Memory B cell (primary cell): ENCODE results near the gene BTBD10.

Source experiments
- ATAC-seq: fragments of 150-1000 bp; cut with Tn5 transposase; 2 replicates; pipeline ENCODE4 v1.10.0; 2021; ENCODE audit warnings: low read depth, mild to moderate bottlenecking, moderate library complexity
- DNase-seq, 2 donors: peaks; one replicate each; pipeline ENCODE4 v3.0.0; 2022; ENCODE audit warnings: low spot score in 2 of 2
- H3K27ac Mint-ChIP-seq: one replicate; pipeline ENCODE4 v1.8.0; 2022; ENCODE audit warnings: mild to moderate bottlenecking, moderate library complexity, mixed read lengths
- H3K27me3 Mint-ChIP-seq: one replicate; pipeline ENCODE4 v1.8.0; 2022; ENCODE audit warnings: mixed read lengths
- H3K36me3 Mint-ChIP-seq: one replicate; pipeline ENCODE4 v1.8.0; 2022; ENCODE audit warnings: mild to moderate bottlenecking, mixed read lengths
- H3K4me1 Mint-ChIP-seq: one replicate; pipeline ENCODE4 v1.8.0; 2022; ENCODE audit warnings: mixed read lengths
- H3K4me3 Mint-ChIP-seq: one replicate; pipeline ENCODE4 v1.8.0; 2022; ENCODE audit warnings: mild to moderate bottlenecking, moderate library complexity, mixed read lengths
- H3K9me3 Mint-ChIP-seq: one replicate; pipeline ENCODE4 v1.8.0; 2022; ENCODE audit warnings: mixed read lengths

BTBD10 gene

DNA sequence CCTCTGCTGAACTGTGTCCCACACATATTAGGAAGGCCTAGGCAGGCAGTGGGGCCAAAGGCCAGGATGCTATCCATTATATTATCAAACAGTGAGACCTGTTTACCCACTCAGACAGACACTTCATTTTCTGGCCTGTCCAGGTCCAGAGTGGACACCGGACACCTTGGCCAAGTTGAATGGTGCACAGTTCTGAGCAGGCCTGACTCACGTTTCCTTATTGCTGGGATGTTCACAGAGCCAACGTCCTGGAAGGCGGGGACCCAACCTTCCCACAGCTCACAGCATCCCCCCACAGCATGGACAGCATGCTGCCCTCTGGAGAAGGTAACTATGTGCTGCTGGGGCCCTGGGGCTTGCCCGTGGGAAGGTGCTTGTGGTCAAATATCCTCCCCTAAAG is 86.6 kb downstream of the BTBD10 start:
- H3K27me3 Mint-ChIP-seq, result no peaks in the 10 kb centered on the region
- ATAC-seq (no peak), DNase-seq (no peak)
- no peaks in the 10 kb centered on the region for H3K4me1 Mint-ChIP-seq
- no peak overlapping the region for H3K4me3 Mint-ChIP-seq
- peaks cover 32% of the 10 kb centered on the region for H3K36me3 Mint-ChIP-seq
- H3K27ac Mint-ChIP-seq, result no peak overlapping the region
- no peaks in the 10 kb centered on the region for H3K9me3 Mint-ChIP-seq

GRCh38 chr11:13375798-13376197 is 87.2 kb downstream of the BTBD10 start:
- Mint-ChIP-seq H3K9me3 (no peaks in the 10 kb centered on the region), H3K27me3 (no peaks in the 10 kb centered on the region), H3K4me3 (no peak overlapping the region), H3K36me3 (peaks cover 26% of the 10 kb centered on the region), H3K27ac (no peak overlapping the region), H3K4me1 (no peaks in the 10 kb centered on the region)
- ATAC-seq (no peak), DNase-seq (no peak)

DNA sequence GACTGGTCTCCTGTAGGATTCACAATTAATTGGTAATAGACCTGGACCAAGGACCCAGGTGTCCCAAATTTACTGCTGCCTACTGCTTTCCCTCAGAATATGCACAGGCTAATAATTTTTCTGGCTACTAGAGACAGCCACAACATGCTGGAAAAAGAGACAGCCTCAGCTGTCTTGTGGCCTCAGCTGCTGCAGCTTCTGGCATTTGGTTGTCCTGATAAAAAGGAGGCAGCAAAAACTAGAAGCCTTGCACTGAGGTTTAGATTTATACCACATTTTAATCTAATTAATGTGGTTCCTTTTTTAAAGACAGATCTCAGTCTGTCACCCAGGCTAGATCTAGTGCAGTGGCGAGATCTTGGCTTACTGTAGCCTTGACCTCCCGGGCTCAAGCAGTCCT is 89.8 kb downstream of the BTBD10 start:
- no peak overlapping the region for H3K27ac Mint-ChIP-seq

GRCh38 chr11:13368041-13368446 is 95.0 kb downstream of the BTBD10 start:
- ATAC-seq (no peak), DNase-seq (no peak)
- H3K36me3 Mint-ChIP-seq, result peaks cover 19% of the 10 kb centered on the region
- H3K4me1 Mint-ChIP-seq, result no peaks in the 10 kb centered on the region
- H3K27me3 Mint-ChIP-seq, result no peaks in the 10 kb centered on the region
- no peak overlapping the region for H3K4me3 Mint-ChIP-seq
- H3K27ac Mint-ChIP-seq, result peak overlapping the region; percentile 51
- H3K9me3 Mint-ChIP-seq, result no peaks in the 10 kb centered on the region

More for the DNA sequence above, 89.8 kb downstream of the BTBD10 start:
- no peak for DNase-seq
- H3K4me1 Mint-ChIP-seq, result no peaks in the 10 kb centered on the region
- H3K36me3 Mint-ChIP-seq, result peaks cover 29% of the 10 kb centered on the region
- no peak for ATAC-seq
- no peak overlapping the region for H3K4me3 Mint-ChIP-seq
- H3K9me3 Mint-ChIP-seq, result no peaks in the 10 kb centered on the region
- no peaks in the 10 kb centered on the region for H3K27me3 Mint-ChIP-seq

GRCh38 chr11:13367115-13367514 is 95.9 kb downstream of the BTBD10 start:
- DNase-seq (no peak), ATAC-seq (no peak)
- Mint-ChIP-seq H3K4me3 (no peak overlapping the region), H3K27me3 (no peaks in the 10 kb centered on the region), H3K27ac (no peak overlapping the region), H3K4me1 (no peaks in the 10 kb centered on the region), H3K9me3 (no peaks in the 10 kb centered on the region), H3K36me3 (peaks cover 19% of the 10 kb centered on the region)

DNA sequence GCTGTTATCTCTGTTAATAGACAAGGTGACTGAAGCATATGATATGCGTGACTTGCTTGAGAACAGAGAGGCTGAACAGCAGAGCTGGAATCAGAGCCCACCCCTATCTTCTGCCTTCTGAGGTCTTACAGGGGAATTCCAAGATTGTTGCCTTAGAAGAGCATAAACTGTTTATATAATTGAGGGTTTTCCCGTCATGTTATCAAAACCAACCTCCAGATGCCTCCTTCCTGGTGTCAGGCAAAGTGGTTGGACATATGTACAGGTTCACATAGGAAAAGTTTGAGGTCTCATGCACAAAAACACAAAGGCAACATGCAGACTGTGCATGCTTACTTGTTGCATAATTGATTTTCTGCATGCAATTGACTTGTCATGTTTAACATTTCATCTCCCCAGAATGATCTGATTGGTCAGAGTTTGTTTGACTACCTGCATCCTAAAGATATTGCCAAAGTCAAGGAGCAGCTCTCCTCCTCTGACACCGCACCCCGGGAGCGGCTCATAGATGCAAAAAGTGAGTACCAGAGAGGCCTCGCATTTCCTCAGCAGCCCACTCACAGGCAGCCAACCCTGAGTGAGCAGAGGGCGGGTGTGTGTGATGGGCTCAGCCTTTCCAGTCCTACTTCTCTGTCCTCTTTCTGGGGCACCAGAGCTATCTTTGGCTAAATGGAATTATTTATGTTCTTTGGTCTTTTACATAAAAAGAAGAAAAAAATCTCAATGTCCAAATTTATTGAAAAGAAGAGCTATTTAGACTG is 96.6 kb downstream of the BTBD10 start:
- Mint-ChIP-seq H3K4me1 (no peaks in the 10 kb centered on the region), H3K36me3 (peaks cover 19% of the 10 kb centered on the region), H3K27me3 (no peaks in the 10 kb centered on the region), H3K9me3 (no peaks in the 10 kb centered on the region), H3K4me3 (no peak overlapping the region), H3K27ac (no peak overlapping the region)
- ATAC-seq (no peak), DNase-seq (no peak)

DNA sequence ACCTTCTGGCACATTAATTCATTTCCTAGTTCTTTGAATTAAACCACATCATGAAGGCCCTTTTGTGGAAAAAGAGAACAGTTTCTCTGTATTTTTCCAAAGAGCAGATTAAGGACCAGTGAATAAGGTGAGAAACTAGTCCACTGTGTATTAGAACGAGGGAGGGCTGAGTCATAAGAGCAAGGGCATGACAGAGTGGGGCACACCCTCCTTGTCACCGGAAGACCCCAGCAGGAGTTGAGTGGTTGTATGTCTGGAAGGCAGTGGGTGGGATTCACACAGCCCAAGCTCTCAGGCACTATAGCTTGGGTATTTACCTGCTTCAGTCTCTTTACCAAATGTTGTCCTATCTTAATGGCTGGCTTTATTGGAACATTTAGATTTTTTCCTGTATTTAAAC is 98.6 kb downstream of the BTBD10 start:
- Mint-ChIP-seq H3K27ac (peak overlapping the region; percentile 62), H3K4me3 (no peak overlapping the region), H3K36me3 (peaks cover 29% of the 10 kb centered on the region), H3K27me3 (no peaks in the 10 kb centered on the region), H3K4me1 (no peaks in the 10 kb centered on the region), H3K9me3 (no peaks in the 10 kb centered on the region)
- ATAC-seq (no peak), DNase-seq (no peak)

- ATAC-seq (no peak), DNase-seq (no peak)
- Mint-ChIP-seq H3K27me3 (no peaks in the 10 kb centered on the region), H3K9me3 (no peaks in the 10 kb centered on the region), H3K4me3 (no peak overlapping the region), H3K36me3 (peaks cover 23% of the 10 kb centered on the region), H3K27ac (no peak overlapping the region), H3K4me1 (no peaks in the 10 kb centered on the region)
These were observed 100.4 kb downstream of the BTBD10 start for GRCh38 chr11:13362596-13363109.

DNA sequence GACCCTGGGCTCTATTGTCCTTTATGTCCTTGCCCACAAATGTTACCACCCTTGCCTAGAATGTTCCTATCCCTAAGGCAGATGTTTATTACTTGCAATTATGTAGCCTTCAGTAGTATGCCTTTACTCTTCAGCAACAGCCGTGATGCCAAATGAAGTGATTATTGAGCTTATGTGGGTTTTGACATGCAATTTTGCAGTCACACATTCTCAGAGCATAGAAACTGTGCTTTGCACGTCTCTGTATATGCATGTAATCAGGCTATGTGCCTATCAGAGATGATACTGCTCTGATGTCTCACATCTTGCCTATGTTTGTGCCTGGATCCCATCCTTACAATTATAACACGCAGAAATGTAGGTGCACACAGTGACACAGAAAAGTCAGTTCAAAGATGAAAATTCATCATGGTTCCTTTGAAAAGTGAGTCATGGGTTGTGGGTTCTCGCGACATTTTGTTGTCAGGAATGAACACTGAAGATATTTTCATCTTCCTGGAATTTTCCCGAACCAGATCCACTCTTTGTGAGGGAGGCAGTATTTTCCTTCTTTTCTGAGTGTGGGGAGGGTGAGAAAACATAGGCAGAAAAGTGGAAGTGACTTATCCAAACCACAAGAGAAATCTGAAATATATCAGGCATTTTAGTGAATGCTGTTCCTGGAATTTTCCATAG is 104.3 kb downstream of the BTBD10 start:
- Mint-ChIP-seq H3K9me3 (no peaks in the 10 kb centered on the region), H3K27ac (no peak overlapping the region), H3K4me3 (no peak overlapping the region), H3K36me3 (peaks cover 23% of the 10 kb centered on the region), H3K27me3 (no peaks in the 10 kb centered on the region), H3K4me1 (peaks cover 2% of the 10 kb centered on the region)
- ATAC-seq (no peak), DNase-seq (no peak)

- Mint-ChIP-seq H3K9me3 (no peaks in the 10 kb centered on the region), H3K27me3 (no peaks in the 10 kb centered on the region), H3K4me3 (no peak overlapping the region), H3K36me3 (peaks cover 23% of the 10 kb centered on the region), H3K4me1 (peaks cover 2% of the 10 kb centered on the region), H3K27ac (no peak overlapping the region)
- no peak for DNase-seq
- no peak for ATAC-seq
These were observed 105.8 kb downstream of the BTBD10 start for GRCh38 chr11:13357232-13357631.

DNA sequence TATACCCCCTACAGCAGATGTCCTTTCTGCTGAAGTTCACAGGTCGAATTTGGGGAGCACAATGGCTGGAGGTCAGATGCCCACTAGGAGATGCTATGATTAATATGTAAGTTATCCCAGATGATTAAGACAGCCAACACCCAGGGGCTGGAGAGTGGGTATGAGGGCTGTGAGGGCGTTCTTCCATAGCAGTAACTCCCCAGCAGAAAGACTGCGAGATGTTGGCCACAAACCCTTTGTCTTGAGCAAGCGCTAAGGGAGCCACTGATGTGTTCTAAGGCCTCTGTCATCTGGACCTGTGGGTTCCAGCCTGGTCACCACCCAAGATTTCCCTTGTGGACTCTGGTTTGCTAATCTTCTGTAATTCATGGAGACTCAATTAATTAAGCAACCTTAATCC is 107.8 kb downstream of the BTBD10 start:
- H3K27ac Mint-ChIP-seq, result peak overlapping the region; percentile 32
- DNase-seq, result no peak

DNA sequence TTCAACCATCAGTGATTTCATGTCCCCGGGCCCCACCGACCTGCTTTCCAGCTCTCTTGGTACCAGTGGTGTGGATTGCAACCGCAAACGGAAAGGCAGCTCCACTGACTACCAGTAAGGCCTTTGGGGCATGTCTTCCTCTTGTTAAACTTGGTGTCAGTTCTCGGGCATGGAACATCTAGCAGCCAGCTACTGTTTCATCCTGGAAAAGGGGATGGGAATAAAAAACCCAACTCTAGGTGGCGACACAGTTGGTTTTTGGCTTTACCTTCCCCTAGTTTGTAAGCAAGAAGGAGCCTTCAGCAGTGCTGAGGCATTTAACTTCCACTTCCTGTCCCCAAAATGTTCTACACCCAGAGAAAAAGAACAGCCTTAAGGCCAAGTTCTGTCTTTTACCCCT is 108.7 kb downstream of the BTBD10 start:
- no peak for DNase-seq
- ATAC-seq, result no peak
- Mint-ChIP-seq H3K4me1 (peaks cover 2% of the 10 kb centered on the region), H3K27ac (no peak overlapping the region), H3K27me3 (no peaks in the 10 kb centered on the region), H3K9me3 (no peaks in the 10 kb centered on the region), H3K4me3 (no peak overlapping the region), H3K36me3 (peaks cover 25% of the 10 kb centered on the region)

More for the DNA sequence above, 107.8 kb downstream of the BTBD10 start:
- ATAC-seq, result no peak
- H3K9me3 Mint-ChIP-seq, result no peaks in the 10 kb centered on the region
- peaks cover 2% of the 10 kb centered on the region for H3K4me1 Mint-ChIP-seq
- H3K36me3 Mint-ChIP-seq, result peaks cover 27% of the 10 kb centered on the region
- no peak overlapping the region for H3K4me3 Mint-ChIP-seq
- no peaks in the 10 kb centered on the region for H3K27me3 Mint-ChIP-seq

DNA sequence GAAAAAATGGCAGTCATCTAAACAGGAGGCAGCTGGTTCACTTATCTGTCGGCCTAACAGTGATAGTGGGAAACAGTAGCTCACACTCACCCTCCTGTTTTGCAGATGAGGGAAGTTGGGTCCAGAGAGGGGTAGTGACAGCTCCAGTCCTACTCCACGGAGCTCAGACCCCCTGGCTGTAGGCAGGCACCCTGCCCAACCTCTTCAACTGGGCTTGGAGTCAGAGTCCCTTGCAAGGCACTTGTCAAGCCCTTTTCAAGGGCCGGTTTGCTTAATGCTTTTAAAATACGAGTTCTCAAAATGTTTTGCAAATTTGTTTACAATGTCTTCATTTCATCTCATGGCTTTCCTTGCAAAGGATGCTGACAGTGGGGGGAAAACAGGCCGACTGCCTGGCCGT is 110.3 kb downstream of the BTBD10 start:
- Mint-ChIP-seq H3K9me3 (no peaks in the 10 kb centered on the region), H3K27me3 (no peaks in the 10 kb centered on the region), H3K36me3 (peaks cover 25% of the 10 kb centered on the region), H3K27ac (no peak overlapping the region), H3K4me3 (no peak overlapping the region), H3K4me1 (peaks cover 11% of the 10 kb centered on the region)
- ATAC-seq (no peak), DNase-seq (no peak)

DNA sequence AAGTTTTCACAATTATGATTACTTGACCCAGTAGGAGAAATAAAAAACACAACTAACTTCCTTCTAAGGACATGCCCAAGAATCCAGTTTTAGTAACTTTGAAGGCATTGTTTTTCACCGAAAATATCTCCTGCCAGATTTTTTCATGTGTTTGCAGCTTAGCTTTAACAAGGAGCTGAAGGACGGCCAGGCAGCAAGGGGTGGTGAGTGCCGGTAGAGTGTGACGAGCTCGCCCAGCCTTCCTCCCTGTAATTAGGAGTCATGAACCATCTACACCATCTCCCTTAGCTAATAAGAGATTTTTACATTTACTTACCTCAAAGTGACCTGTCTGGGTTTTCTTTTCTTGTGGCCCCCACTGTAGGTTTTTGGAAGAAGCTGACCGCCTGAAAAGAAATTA is 113.4 kb downstream of the BTBD10 start:
- DNase-seq (no peak), ATAC-seq (no peak)
- Mint-ChIP-seq H3K27ac (no peak overlapping the region), H3K4me3 (no peak overlapping the region), H3K27me3 (no peaks in the 10 kb centered on the region), H3K36me3 (peaks cover 16% of the 10 kb centered on the region), H3K9me3 (no peaks in the 10 kb centered on the region), H3K4me1 (peaks cover 16% of the 10 kb centered on the region)
